GM12892 (cell line): ENCODE measurements around the gene MIA.
"Not testable (repeated sequence)": the region's sequence is repeated elsewhere in the genome, so short reads cannot be mapped to it uniquely, and the experiment has no call there.

Experiments
- DNase-seq: peaks from one replicate; pipeline ENCODE4 v3.0.0; 2011; ENCODE audit not compliant: insufficient read length
- FAIRE-seq: peaks from 2 replicates; lab custom pipeline; 2011; peaks lifted over from hg19 to GRCh38; lab: Jason Lieb, UNC
- POLR2A ChIP-seq: IDR thresholded peaks from 2 replicates; pipeline ENCODE4 v1.6.1; 2011; ENCODE audit warnings: low read depth, low read length, control low read depth
- POLR2AphosphoS5 ChIP-seq: IDR thresholded peaks from 2 replicates; pipeline ENCODE4 v1.6.1; 2011; ENCODE audit warnings: low read depth, low read length, control low read depth
- TAF1 ChIP-seq: IDR thresholded peaks from 2 replicates; pipeline ENCODE4 v1.6.1; 2011; ENCODE audit warnings: low read depth, mild to moderate bottlenecking, control low read depth, low read length, borderline replicate concordance

The MIA gene

GRCh38 chr19:40776364-40776763 lies 1.0 kb downstream of the MIA start:
- DNase-seq, result no peak
- FAIRE-seq, result no peak
- TF ChIP-seq POLR2A, result no peak
- TF ChIP-seq POLR2AphosphoS5, result no peak
- no peak for TF ChIP-seq TAF1

- peak; percentile 69 for DNase-seq
- TF ChIP-seq POLR2A (no peak), TAF1 (peak; percentile 14; the same call in 1 of the 2 replicates), POLR2AphosphoS5 (no peak)
- FAIRE-seq, result no peak
These were observed 1.8 kb downstream of the MIA start for GRCh38 chr19:40776932-40777644.

- FAIRE-seq (no peak), DNase-seq (no peak)
- peak; percentile 78; the same call in 1 of the 2 replicates for TF ChIP-seq POLR2AphosphoS5
- TF ChIP-seq TAF1, result no peak; the same call in 1 of the 2 replicates
- no peak for TF ChIP-seq POLR2A
These were observed 2.3 kb downstream of the MIA start for GRCh38 chr19:40777645-40777936.

GRCh38 chr19:40777937-40778705 lies 2.8 kb downstream of the MIA start, which contains the start of gene RAB4B:
Gene RAB4B, plus strand, starts transcription at chr19:40778247. Its CDS starts 129 bp downstream, at chr19:40778376.
- TF ChIP-seq TAF1 (peak; percentile 17; the same call in 1 of the 2 replicates), POLR2AphosphoS5 (no peak; the same call in 1 of the 2 replicates), POLR2A (peak; percentile 85)
- FAIRE-seq, result peak; percentile 98
- DNase-seq, result peak; percentile 93

GRCh38 chr19:40778706-40779284 lies 3.5 kb downstream of the MIA start:
- FAIRE-seq (no peak), DNase-seq (no peak)
- TF ChIP-seq POLR2A (no peak), POLR2AphosphoS5 (no peak), TAF1 (no peak)

- no peak for FAIRE-seq
- TF ChIP-seq TAF1, result no peak
- no peak for TF ChIP-seq POLR2A
- no peak for TF ChIP-seq POLR2AphosphoS5
- no peak for DNase-seq
These were observed 5.3 kb downstream of the MIA start for GRCh38 chr19:40780582-40780981.

- no peak for FAIRE-seq
- TF ChIP-seq POLR2AphosphoS5 (no peak), POLR2A (no peak), TAF1 (no peak)
- no peak for DNase-seq
These were observed 5.8 kb downstream of the MIA start for GRCh38 chr19:40781140-40781539.

GRCh38 chr19:40783711-40784110 lies 8.4 kb downstream of the MIA start:
- FAIRE-seq (no peak), DNase-seq (no peak)
- TF ChIP-seq POLR2A (no peak), TAF1 (no peak), POLR2AphosphoS5 (no peak)

- FAIRE-seq, DNase-seq: not testable (repeated sequence)
These were observed 8.8 kb downstream of the MIA start for GRCh38 chr19:40784146-40784545.

- FAIRE-seq (no peak), DNase-seq (no peak)
- TF ChIP-seq POLR2AphosphoS5 (no peak), TAF1 (no peak), POLR2A (no peak)
These were observed 10.2 kb downstream of the MIA start for GRCh38 chr19:40785526-40785925.
